HUDEP-2 (cell line): ENCODE data around the gene BLOC1S5.

Experiments
- DNase-seq, 76 experiments: peaks; one replicate each; lab custom pipeline; 2025; ENCODE audit not compliant: unreplicated experiment in 76 of 76; lab: John Stamatoyannopoulos, UW

Gene BLOC1S5

GRCh38 chr6:8082954-8083858, 19.0 kb upstream of the BLOC1S5 start:
- DNase-seq = peak in 2 of 76 experiments; percentile 13 to 19

GRCh38 chr6:8082572-8082953, 18.4 kb upstream of the BLOC1S5 start:
- DNase-seq = no peak

DNA sequence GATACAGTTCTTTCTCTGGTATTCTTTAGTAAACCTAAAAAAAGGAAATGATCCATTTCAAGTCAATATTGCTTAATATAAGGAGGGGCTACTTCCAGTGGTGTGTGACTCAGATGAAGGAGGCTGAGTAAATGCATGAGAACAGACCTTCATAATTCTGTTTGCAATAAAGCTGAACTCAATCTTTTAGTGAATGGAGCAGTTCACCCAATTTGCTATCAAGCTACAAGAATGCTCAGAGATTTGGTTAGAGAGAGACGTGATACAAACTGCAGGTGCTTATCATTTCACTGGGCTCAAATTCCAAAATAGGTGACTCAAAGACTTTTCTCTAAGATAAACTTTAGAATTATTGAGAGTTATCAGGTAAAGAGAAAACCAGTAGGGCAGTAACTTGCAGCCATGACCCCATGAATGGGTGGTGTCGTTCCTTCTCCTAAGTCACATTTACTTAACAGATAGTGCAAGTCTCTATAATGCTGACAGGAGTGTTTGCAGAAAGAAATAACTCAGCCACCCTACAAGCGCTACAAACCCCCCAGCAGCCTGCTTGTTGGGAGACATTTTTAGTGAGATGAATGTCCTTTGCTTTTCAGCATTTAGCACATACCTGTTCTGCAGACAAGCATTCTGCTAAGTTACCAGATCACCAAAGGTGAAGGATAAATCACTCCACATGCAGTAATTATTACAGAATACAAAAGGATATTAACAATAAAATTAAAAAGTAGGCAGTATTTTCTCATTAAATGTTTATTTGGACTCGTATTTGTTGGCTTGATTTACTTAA, 16.4 kb upstream of the BLOC1S5 start:
- peak in 3 of 76 experiments; percentile 14 to 39 (median 27) for DNase-seq

GRCh38 chr6:8079126-8079525, 14.9 kb upstream of the BLOC1S5 start:
- no peak for DNase-seq

DNA sequence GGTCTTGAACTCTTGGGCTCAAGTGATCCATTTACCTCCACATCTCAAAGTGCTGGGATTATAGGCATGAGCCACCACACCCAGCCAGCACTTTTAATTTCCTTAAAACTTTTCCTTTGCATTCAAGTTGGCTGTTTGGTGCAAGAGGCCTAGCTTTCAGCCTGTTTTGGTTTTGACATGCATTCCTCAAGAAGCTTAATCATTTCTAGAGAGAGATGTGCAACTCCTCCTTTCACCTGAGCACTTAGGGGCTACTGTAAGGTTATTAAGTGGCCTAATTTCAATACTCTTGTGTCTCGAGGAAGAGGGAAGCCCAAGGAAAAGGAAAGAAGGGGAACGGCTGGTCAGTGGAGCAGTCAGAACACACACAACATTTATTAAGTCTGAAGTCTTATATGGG, 13.8 kb upstream of the BLOC1S5 start:
- DNase-seq = no peak

DNA sequence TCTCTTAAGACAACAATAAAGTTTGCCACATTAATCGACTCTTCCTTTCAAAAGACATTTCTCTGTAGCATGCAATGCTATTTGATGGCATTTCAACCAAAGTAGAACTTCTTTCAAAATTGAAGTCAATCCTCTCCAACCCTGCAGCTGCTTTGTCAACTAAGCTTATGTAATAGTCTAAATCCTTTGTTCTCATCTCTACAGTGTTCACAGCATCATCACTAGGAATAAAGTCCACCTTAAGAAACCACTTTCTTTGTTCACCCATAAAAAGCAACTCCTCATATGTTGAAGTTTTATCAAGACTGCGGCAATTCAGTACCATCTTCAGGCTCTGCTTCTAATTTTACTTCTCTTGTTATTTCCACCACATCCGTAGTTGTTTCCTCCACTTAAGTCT, 11.5 kb upstream of the BLOC1S5 start:
- DNase-seq = no peak

- no peak for DNase-seq
Observed at GRCh38 chr6:8075185-8075584, 11.0 kb upstream of the BLOC1S5 start.

DNA sequence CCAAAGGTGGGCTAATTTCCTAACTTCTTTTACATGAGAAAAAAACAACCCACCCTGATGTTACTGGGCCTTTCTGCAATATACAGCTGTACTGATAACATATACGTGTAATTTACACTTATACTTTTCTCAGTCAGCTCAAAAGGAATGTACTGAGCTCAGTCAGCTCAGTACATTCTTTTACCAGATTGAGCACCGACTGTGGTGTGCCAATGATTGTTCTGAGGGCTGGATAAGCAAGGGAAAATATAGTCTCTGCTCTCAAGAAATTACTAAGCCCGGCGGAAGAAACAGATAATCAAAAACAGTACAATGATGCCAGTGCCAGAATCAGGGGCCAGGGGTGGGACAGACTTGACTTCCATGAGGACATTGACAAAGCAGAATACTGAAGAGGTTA, 10.0 kb upstream of the BLOC1S5 start:
- no peak for DNase-seq

DNA sequence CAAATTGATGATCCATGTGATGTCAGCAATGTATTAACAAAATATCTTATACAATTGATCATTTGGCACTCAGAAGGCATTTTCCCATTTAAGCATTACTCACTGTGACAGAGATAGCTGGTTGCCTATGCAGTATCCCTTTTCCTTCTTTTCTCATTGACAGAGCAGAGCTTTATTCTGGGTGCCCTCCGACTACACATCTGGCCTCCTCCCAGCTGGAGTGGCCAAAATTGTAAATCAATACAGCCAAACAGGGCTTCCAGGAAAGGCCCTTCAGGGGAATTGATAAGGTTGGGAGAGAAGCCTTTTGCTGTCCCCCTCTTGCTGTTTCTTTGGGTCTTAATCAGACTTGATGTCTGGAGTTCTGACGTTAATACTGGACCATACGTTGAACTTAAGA, 9.6 kb upstream of the BLOC1S5 start:
- no peak for DNase-seq

- no peak for DNase-seq
Observed at GRCh38 chr6:8070718-8071117, 6.5 kb upstream of the BLOC1S5 start.

- no peak for DNase-seq
Observed at GRCh38 chr6:8069631-8070284, 5.6 kb upstream of the BLOC1S5 start.

DNA sequence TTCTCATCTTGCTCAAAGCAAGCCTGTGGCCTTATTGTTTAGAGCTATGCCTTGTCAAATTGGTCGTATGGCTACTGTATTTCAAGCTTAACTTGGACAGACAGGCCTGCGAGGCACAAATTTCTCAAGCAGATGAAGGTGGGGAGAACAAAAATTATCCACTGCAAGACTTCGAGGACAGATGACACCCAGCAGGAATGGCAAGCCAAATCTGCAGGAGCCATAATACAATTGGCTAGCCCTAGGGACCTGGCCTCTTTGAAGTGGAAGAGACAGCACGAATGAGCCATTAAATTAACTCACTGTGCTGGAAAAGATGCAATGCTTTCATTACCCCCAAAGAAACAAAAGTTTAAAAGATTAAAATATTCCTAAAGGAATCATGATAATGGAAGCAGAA, 5.0 kb upstream of the BLOC1S5 start:
- no peak for DNase-seq

DNA sequence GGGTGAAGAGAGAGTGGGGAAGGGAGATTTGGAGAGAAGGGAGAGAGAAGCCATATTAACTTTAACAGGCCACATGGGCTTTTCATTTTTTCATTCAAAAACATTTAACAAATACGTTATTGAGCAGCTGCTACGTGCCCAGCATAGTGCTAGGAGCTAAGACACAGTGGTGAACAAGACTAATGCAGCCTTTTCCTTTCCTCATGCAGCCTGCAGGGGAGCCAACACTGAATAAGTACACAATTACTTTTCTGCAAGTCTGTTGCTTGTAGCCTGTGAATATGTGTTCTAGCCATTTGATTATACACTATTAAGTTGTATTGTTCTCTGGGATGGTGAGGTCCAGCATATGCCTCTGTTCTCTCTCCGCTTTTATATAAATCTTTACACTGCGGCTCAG, 1.9 kb upstream of the BLOC1S5 start:
- peak in 2 of 76 experiments; percentile 2 to 33 for DNase-seq

GRCh38 chr6:8065519-8065911, 1.3 kb upstream of the BLOC1S5 start:
- DNase-seq = no peak

DNA sequence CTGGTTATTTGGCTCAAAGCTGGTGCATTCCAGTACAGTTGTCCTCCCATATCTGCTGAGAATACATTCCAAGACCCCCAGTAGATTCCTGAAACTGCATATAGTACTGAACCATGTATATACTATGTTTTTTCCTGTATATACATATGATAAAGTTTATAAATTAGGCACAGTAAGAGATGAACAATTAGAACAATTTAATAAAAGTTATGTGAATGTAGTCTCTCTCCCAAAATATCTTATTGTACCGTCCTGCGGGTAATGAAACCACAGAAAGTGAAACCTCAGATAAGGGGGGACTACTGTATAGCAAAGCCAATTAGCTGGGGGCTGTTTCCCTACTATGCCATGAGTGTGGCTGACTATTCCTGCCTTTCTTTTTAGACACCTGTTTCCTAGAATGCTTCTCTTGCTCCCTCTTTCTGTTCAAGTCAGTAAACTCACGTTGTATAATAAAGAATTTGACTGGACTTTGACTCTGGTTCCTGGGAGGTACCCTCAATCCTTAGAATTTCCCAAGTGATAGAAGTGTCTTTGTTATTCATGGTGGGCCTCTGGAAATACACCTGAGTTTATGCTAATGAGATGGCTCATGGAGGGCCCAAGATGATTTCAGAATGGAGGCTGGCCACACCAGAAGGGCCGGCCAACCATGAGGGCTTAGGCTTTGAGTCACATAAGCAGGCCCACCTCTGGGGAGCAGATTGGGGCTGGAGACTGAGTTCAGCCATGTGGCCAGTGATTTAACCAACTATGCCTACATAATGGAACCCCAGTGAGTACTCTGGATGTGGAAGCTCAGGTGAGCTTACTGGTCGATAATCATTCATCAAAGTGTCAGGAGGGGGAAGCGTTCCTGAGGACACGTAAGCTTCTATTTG, 689 bp upstream of the BLOC1S5 start:
- DNase-seq = peak in 2 of 76 experiments; percentile 48 to 51

- DNase-seq = no peak
Observed at GRCh38 chr6:8061736-8062135, 2.5 kb downstream of the BLOC1S5 start.

DNA sequence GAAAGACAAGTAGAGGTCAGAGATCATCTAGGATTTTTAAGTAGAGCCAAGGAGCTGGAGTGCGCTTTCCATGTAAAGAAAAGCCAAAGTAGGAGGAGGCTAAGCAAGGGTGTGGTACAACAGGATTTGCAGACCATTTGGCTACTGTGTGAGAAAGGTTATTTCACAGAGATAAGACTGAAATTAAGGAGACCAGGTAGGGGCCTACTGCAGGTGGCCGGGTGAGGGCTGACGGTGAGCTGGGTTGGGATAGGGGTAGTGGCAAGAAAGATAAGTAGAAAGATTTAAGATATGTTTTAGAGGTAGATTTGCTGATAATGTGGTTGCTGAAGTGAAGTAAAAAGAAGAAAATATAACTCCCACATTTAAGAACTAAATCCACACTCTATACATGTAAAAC, 3.8 kb downstream of the BLOC1S5 start:
- no peak for DNase-seq

- peak in 3 of 76 experiments; percentile 22 to 26 (median 22) for DNase-seq
Observed at GRCh38 chr6:8059129-8059528, 5.1 kb downstream of the BLOC1S5 start.

DNA sequence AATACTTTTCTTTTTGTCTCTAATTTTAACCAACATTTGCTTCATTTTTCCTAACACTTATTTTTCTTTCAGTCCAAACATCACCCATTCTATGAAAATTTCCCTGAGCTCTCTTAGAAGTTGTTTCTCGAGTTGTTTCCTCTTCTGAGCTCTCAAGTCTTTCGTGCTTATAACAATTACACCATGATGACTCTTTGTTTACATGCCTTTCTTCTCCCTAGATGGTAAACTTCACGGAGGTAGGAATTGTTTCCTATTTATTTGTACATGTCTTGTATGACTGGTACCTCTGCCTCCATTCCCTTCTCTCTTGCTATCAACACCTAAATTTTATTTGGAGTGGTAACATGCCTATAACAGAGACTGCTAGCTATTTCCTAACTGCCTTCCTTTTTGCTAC, 6.4 kb downstream of the BLOC1S5 start:
- DNase-seq = no peak

DNA sequence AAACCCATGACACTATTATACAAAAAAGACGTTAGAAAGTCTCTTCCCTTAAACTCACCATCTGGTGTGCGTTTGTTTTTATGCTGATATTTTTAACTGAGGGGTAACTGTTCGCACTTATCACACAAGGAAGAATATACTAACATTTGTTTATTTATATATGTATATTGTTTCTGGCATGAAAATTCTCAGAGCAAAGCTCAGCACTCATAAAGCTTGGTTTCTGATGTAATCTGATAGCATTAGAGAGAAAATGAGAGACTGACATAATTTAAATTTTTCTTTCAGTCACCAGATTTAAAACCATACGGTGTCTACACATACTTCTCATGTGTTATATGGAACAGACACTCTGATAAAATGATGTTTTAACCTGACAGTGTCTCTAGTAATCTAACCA, 6.9 kb downstream of the BLOC1S5 start:
- DNase-seq = no peak
